H1 (cell line): ENCODE measurements around the gene SH3RF3. TPM values are rescaled to one million over a fixed set of nuclear protein-coding genes. Genes with fewer than 3 reads are reported as not detected.

ENCODE experiments used
- CTCF ChIA-PET: fragments of 300-600 bp; sonication (Branson Sonifier 250); formaldehyde crosslinking; loops from one replicate; lab custom pipeline; 2021; ENCODE audit not compliant: partially characterized antibody; lab: Charles Lee
- POLR2A ChIA-PET: fragments of 300-600 bp; sonication (Branson Sonifier 250); formaldehyde crosslinking; loops from one replicate; lab custom pipeline; 2021; ENCODE audit warnings: inconsistent platforms; ENCODE audit not compliant: partially characterized antibody; lab: Charles Lee
- DNase-seq, 2 experiments: peaks; one replicate each; pipeline versions ENCODE4 v3.0.0 to v3.0.0-alpha.2; 2010 to 2022; ENCODE audit warnings: low spot score in 2 of 2, low read depth in 1 of 2, mixed read lengths in 1 of 2
- FAIRE-seq: peaks from 2 replicates; lab custom pipeline; 2011; peaks lifted over from hg19 to GRCh38; lab: Jason Lieb, UNC
- H2AFZ ChIP-seq: 2 replicates; pipeline ENCODE4 v1.8.1; 2012; ENCODE audit warnings: low read length, inconsistent platforms
- H2AK5ac ChIP-seq: 2 replicates; pipeline ENCODE4 v1.6.1; 2013; ENCODE audit warnings: low read depth, low read length
- H2BK120ac ChIP-seq: replicated peaks from 2 replicates; pipeline ENCODE3; 2013; ENCODE audit warnings: low read depth, low read length, inconsistent platforms
- H2BK12ac ChIP-seq: 2 replicates; pipeline ENCODE4 v1.6.1; 2013; ENCODE audit warnings: low read depth, low read length
- H2BK15ac ChIP-seq: 2 replicates; pipeline ENCODE4 v1.6.1; 2013; ENCODE audit warnings: low read length
- H2BK20ac ChIP-seq: 2 replicates; pipeline ENCODE4 v1.6.1; 2013; ENCODE audit warnings: low read length
- H2BK5ac ChIP-seq: 2 replicates; pipeline ENCODE4 v1.6.1; 2013; ENCODE audit warnings: low read depth, low read length
- H3K14ac ChIP-seq: 2 replicates; pipeline ENCODE4 v1.6.1; 2013; ENCODE audit warnings: inconsistent platforms; ENCODE audit not compliant: insufficient read length
- H3K18ac ChIP-seq: 2 replicates; pipeline ENCODE4 v1.6.1; 2013; ENCODE audit warnings: low read length; ENCODE audit errors: extremely low read depth
- H3K23ac ChIP-seq: 2 replicates; pipeline ENCODE4 v1.6.1; 2013; ENCODE audit warnings: inconsistent platforms; ENCODE audit not compliant: insufficient read length
- H3K23me2 ChIP-seq: 2 replicates; pipeline ENCODE4 v1.6.1; 2013; ENCODE audit warnings: low read depth, low read length
- H3K27ac ChIP-seq: 2 replicates; pipeline ENCODE4 v1.6.1; 2011; ENCODE audit warnings: low read depth, low read length, inconsistent platforms
- H3K27me3 ChIP-seq, 4 experiments: replicated peaks in 1 of 4; 1 replicate in 1 of 4; 2 replicates in 3 of 4; pipeline versions ENCODE4 v1.6.1 to v1.8.1; 2011 to 2013; ENCODE audit warnings: low read length in 3 of 4, mild to moderate bottlenecking in 3 of 4, inconsistent platforms in 2 of 4, mixed read lengths in 2 of 4, moderate library complexity in 1 of 4; ENCODE audit not compliant: control insufficient read depth in 3 of 4, insufficient read depth in 3 of 4; ENCODE audit errors: extremely low read depth in 1 of 4
- H3K36me3 ChIP-seq, 4 experiments: 2 replicates each; pipeline versions ENCODE4 v1.6.1 to v1.8.1; 2011 to 2013; ENCODE audit warnings: mild to moderate bottlenecking in 4 of 4, low read length in 3 of 4, moderate library complexity in 2 of 4, control low read depth in 1 of 4, inconsistent platforms in 1 of 4; ENCODE audit not compliant: insufficient read depth in 4 of 4, control insufficient read depth in 2 of 4
- H3K4ac ChIP-seq: replicated peaks from 2 replicates; pipeline ENCODE3; 2013; ENCODE audit warnings: low read length, low read depth, mixed read lengths, inconsistent platforms; ENCODE audit not compliant: insufficient read length
- H3K4me1 ChIP-seq, 4 experiments: replicated peaks in 1 of 4; 1 replicate in 1 of 4; 2 replicates in 3 of 4; pipeline versions ENCODE4 v1.6.1 to v1.8.1; 2011 to 2013; ENCODE audit warnings: low read length in 3 of 4, inconsistent platforms in 2 of 4, mixed read lengths in 1 of 4; ENCODE audit not compliant: insufficient read depth in 4 of 4, control insufficient read depth in 3 of 4
- H3K4me2 ChIP-seq, 2 experiments: 2 replicates each; pipeline versions ENCODE4 v1.6.1 to v1.8.1; 2011 to 2013; ENCODE audit warnings: low read depth in 2 of 2, low read length in 2 of 2, control low read depth in 1 of 2, inconsistent platforms in 1 of 2, mild to moderate bottlenecking in 1 of 2; ENCODE audit not compliant: insufficient read depth in 1 of 2
- H3K4me3 ChIP-seq, 4 experiments: fragments of 200-600, 300-600 bp in 1 of 4; sonication (generic), shearing (Covaris generic), sonication (Bioruptor Twin) in 1 of 4; 2 replicates each; pipeline versions ENCODE4 v1.5.1 to v1.8.1; 2011 to 2016; ENCODE audit warnings: low read length in 4 of 4, low read depth in 3 of 4, control low read depth in 2 of 4, inconsistent platforms in 2 of 4, mild to moderate bottlenecking in 2 of 4, mixed read lengths in 1 of 4, moderate library complexity in 1 of 4; ENCODE audit not compliant: insufficient read depth in 2 of 4; ENCODE audit errors: extremely low read depth in 1 of 4
- H3K56ac ChIP-seq: replicated peaks from 2 replicates; pipeline ENCODE3; 2013; ENCODE audit warnings: low read depth, mild to moderate bottlenecking, mixed read lengths, low read length, inconsistent platforms; ENCODE audit not compliant: insufficient read length
- H3K79me1 ChIP-seq: 2 replicates; pipeline ENCODE4 v1.6.1; 2013; ENCODE audit warnings: low read depth, low read length, control low read depth
- H3K79me2 ChIP-seq, 2 experiments: 2 replicates each; pipeline versions ENCODE4 v1.6.1 to v1.8.1; 2012 to 2013; ENCODE audit warnings: low read length in 2 of 2, mild to moderate bottlenecking in 2 of 2, inconsistent platforms in 1 of 2; ENCODE audit not compliant: insufficient read depth in 2 of 2, control insufficient read depth in 1 of 2
- H3K9ac ChIP-seq, 4 experiments: replicated peaks in 1 of 4; 1 replicate in 1 of 4; 2 replicates in 3 of 4; pipeline versions ENCODE4 v1.6.1 to v1.8.1; 2011 to 2013; ENCODE audit warnings: low read depth in 3 of 4, low read length in 3 of 4, control low read depth in 2 of 4, mild to moderate bottlenecking in 2 of 4, moderate library complexity in 2 of 4, inconsistent platforms in 1 of 4; ENCODE audit errors: extremely low read depth in 1 of 4
- H3K9me3 ChIP-seq, 2 experiments: 2 replicates each; pipeline versions ENCODE4 v1.6.1 to v1.8.1; 2012 to 2013; ENCODE audit warnings: mild to moderate bottlenecking in 2 of 2, moderate library complexity in 2 of 2, control low read depth in 1 of 2, inconsistent platforms in 1 of 2, low read depth in 1 of 2, low read length in 1 of 2, mixed read lengths in 1 of 2; ENCODE audit not compliant: insufficient read depth in 2 of 2
- H4K20me1 ChIP-seq, 2 experiments: replicated peaks in 1 of 2; 2 replicates each; pipeline versions ENCODE3 to v1.8.1; 2011 to 2013; ENCODE audit warnings: inconsistent platforms in 2 of 2, low read length in 2 of 2, mild to moderate bottlenecking in 1 of 2; ENCODE audit not compliant: insufficient read depth in 2 of 2, control insufficient read depth in 1 of 2
- H4K5ac ChIP-seq: 2 replicates; pipeline ENCODE4 v1.6.1; 2013; ENCODE audit warnings: low read length, low read depth, mixed read lengths, inconsistent platforms; ENCODE audit not compliant: insufficient read length
- H4K8ac ChIP-seq: 2 replicates; pipeline ENCODE4 v1.8.0; 2013; ENCODE audit warnings: mild to moderate bottlenecking, moderate library complexity, low read length, inconsistent platforms; ENCODE audit not compliant: insufficient read depth; ENCODE audit errors: extremely low read depth
- H4K91ac ChIP-seq: replicated peaks from 2 replicates; pipeline ENCODE3; 2013; ENCODE audit warnings: low read length, mixed read lengths, inconsistent platforms; ENCODE audit not compliant: insufficient read length
- ATF3 ChIP-seq: IDR thresholded peaks from 2 replicates; pipeline ENCODE4 v1.6.1; 2011; ENCODE audit warnings: low read depth, mild to moderate bottlenecking, low read length; ENCODE audit not compliant: insufficient read depth
- E2F6 ChIP-seq: IDR thresholded peaks from 2 replicates; pipeline ENCODE4 v1.6.1; 2012; ENCODE audit warnings: inconsistent platforms
- EZH2 ChIP-seq: fragments of 200-600 bp; sonication (generic); IDR thresholded peaks from 2 replicates; pipeline ENCODE4 v1.7.1; 2012; ENCODE audit warnings: low read depth, mild to moderate bottlenecking, moderate library complexity, low read length, inconsistent platforms; ENCODE audit not compliant: severe bottlenecking
- NRF1 ChIP-seq: IDR thresholded peaks from 2 replicates; pipeline ENCODE4 v1.6.1; 2011; ENCODE audit warnings: mild to moderate bottlenecking, low read depth, low read length, improper control_type of control experiment
- RBBP5 ChIP-seq: IDR thresholded peaks from 2 replicates; pipeline ENCODE4 v1.7.1; 2012; ENCODE audit warnings: low read depth, mild to moderate bottlenecking, inconsistent platforms, low read length, moderate library complexity, borderline replicate concordance
- WGBS, 2 experiments: shearing (Covaris generic) in 1 of 2; methylation state at CpG; one replicate each; pipeline versions ENCODE4 v1.1.6 to v1.1.7; 2013 to 2015; ENCODE audit warnings: low lambda C conversion rate in 2 of 2, mixed read lengths in 2 of 2, inconsistent platforms in 1 of 2, low coverage in 1 of 2, missing lambda C conversion rate in 1 of 2; ENCODE audit not compliant: insufficient replicate concordance in 2 of 2, insufficient coverage in 1 of 2, insufficient read length in 1 of 2; ENCODE audit errors: extremely low coverage in 1 of 2, missing lambda C conversion rate in 1 of 2; 5-methylcytosine and 5-hydroxymethylcytosine counted together
- polyA plus RNA-seq, 7 experiments: library from polyadenylated mRNA; depleted of rRNA in 3 of 7; stranded (reverse) in 5 of 7; unstranded in 2 of 7; fragments of >200 nt in 5 of 7; fragments of 200-250 nt in 2 of 7; gene quantifications; 1 replicate in 5 of 7; 2 replicates in 1 of 7; 4 replicates in 1 of 7; pipeline versions ENCODE4 v1.2.1 to v1.2.3, GENCODE V29; 2011 to 2013; ENCODE audit warnings: missing spikeins in 2 of 7, mixed read lengths in 2 of 7
- total RNA-seq: library from RNA; stranded (reverse); fragmentation: NEBNext Ultra II Directional; extraction: Animal tissue kit (Norgen Biotek cat#: 25700); gene quantifications from 2 replicates; pipeline ENCODE4 v1.2.1, GENCODE V29; 2021

SH3RF3 gene
- total and polyA plus RNA-seq, 2 of the 8 experiments (the other 6 are each of a cell fraction or from before 2014, with no cell fraction given) = 0.11 to 0.65 TPM

GRCh38 chr2:109125593-109126500 is 3.2 kb upstream of the SH3RF3 start:
- Histone ChIP-seq H3K4me3 (no peak overlapping the region), H2BK15ac (no peak overlapping the region), H3K27me3 (peaks cover 20 to 37% (median 29%) of the 10 kb centered on the region in 4 experiments), H4K8ac (no peak overlapping the region), H3K9ac (no peak overlapping the region), H3K4me1 (peaks cover 0 to 22% (median 5%) of the 10 kb centered on the region in 4 experiments; a peak in 6 of 7 replicates), H3K23ac (no peak overlapping the region), H2AFZ (no peak overlapping the region), H3K9me3 (no peaks in the 10 kb centered on the region), H3K14ac (no peak overlapping the region), H3K36me3 (peaks cover 0 to 14% (median 0%) of the 10 kb centered on the region in 4 experiments; a peak in 1 of 8 replicates), H3K56ac (no peak overlapping the region), H4K91ac (no peak overlapping the region), H2BK120ac (no peak overlapping the region), H4K5ac (no peak overlapping the region), H4K20me1 (peaks cover 3 to 5% of the 10 kb centered on the region in 2 experiments), H2AK5ac (no peak overlapping the region), H2BK20ac (no peak overlapping the region), H3K27ac (no peak overlapping the region), H2BK12ac (no peak overlapping the region), H3K18ac (no peak overlapping the region), H2BK5ac (no peak overlapping the region), H3K23me2 (peaks cover 15% of the 10 kb centered on the region; the same call in 1 of the 2 replicates), H3K4me2 (no peak overlapping the region), H3K79me2 (no peaks in the 10 kb centered on the region), H3K4ac (no peak overlapping the region), H3K79me1 (no peaks in the 10 kb centered on the region)
- TF ChIP-seq NRF1 (no peak), RBBP5 (no peak), EZH2 (no peak), ATF3 (no peak), E2F6 (no peak)
- FAIRE-seq (no peak), DNase-seq (peak in 1 of 2 experiments; percentile 27)
- POLR2A ChIA-PET = no interaction called here
- CTCF ChIA-PET = interaction anchor here (0.7 to 5.9 kb wide), 9 partner anchors 10 to 389 kb away, joined by 3 to 45 read pairs (median 4); no protein-coding TSS in a partner anchor
- WGBS, 2 experiments = 82% methylated on average over 12 of the region's 12 CpGs; no CpG with 5 or more reads in 1 of the 2 experiments
